RPMI7951 (cell line): ENCODE results near the gene IL31RA. TPM values are rescaled to one million over a fixed set of nuclear protein-coding genes. Genes with fewer than 3 reads are reported as not detected.
A peak's percentile ranks its signal among the peaks of the same experiment; 100 is the strongest.

Experiments
- DNase-seq: peaks from one replicate; pipeline ENCODE4 v3.0.0-alpha.2; 2012; ENCODE audit warnings: low read depth
- total RNA-seq: library from RNA; depleted of rRNA; stranded (reverse); fragments of >200 nt; shearing (Covaris generic); gene quantifications from 2 replicates; pipeline ENCODE4 v1.2.3, GENCODE V29; 2014

The IL31RA gene
- total RNA-seq, 1 experiment from 2014 or later = 0.24 TPM

DNA sequence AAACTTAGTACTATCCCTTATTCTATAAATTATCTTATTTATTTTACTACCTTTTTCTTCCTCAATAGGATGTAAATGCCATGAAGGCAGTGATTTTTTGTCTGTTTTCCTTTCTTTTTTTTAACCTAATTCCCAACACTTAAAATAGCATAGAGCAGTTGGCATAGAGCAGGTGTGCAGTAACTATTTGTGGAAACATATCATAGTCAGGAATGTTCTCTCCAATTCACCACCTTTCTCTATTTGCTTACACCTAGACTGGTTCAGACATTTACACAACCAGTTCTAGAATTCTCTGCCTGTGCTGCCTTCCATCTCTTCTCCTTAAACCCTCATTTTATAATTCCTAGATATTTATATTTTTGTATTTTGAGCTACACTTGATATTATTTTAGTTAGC lies 49.6 kb downstream of the IL31RA start:
- no peak for DNase-seq

DNA sequence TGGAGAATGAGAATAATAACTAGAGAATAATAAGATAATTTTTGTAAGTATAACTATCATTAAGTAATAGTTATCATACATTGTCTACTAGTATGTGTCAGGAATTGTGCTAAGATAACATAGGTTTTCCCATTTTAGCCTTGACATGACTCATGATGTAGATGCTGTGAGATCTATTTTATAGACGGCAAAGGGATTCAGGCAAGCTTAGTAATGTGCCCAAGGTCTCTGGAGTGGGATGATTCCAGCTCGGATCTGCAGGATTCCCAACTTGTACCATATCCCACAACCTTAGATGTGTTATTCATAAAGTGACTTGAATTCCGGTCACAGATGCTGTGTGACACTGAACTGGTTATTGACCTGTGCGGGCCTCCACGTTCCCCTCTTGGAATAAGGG lies 51.5 kb downstream of the IL31RA start:
- DNase-seq = peak; percentile 28

GRCh38 chr5:55903121-55903701 lies 52.1 kb downstream of the IL31RA start:
- DNase-seq = peak; percentile 76

- DNase-seq = no peak
Measured at GRCh38 chr5:55904152-55904551, 53.0 kb downstream of the IL31RA start.

DNA sequence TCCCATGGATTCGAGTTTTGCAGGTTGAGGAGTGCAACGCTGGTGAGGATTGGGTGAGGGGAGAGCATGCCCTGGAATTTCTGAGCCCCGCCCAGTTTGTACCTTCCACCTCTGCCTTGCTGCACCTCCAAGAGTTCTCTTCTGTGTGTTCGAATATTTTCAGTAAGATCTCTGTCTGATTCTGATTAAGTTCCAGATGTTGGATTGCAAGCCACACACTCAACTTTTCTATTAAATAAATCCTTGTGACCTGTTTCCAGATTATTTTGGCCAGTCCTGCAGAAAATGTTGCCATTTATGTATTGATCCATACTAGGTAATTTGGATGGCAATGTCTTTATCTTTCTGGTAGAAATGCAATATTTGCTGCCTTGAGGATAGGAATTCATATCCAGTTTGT lies 54.1 kb downstream of the IL31RA start:
- no peak for DNase-seq

- no peak for DNase-seq
Measured at GRCh38 chr5:55907927-55908326, 56.8 kb downstream of the IL31RA start.

GRCh38 chr5:55908804-55909203 lies 57.6 kb downstream of the IL31RA start:
- no peak for DNase-seq

GRCh38 chr5:55911784-55912653 lies 60.9 kb downstream of the IL31RA start:
- no peak for DNase-seq

DNA sequence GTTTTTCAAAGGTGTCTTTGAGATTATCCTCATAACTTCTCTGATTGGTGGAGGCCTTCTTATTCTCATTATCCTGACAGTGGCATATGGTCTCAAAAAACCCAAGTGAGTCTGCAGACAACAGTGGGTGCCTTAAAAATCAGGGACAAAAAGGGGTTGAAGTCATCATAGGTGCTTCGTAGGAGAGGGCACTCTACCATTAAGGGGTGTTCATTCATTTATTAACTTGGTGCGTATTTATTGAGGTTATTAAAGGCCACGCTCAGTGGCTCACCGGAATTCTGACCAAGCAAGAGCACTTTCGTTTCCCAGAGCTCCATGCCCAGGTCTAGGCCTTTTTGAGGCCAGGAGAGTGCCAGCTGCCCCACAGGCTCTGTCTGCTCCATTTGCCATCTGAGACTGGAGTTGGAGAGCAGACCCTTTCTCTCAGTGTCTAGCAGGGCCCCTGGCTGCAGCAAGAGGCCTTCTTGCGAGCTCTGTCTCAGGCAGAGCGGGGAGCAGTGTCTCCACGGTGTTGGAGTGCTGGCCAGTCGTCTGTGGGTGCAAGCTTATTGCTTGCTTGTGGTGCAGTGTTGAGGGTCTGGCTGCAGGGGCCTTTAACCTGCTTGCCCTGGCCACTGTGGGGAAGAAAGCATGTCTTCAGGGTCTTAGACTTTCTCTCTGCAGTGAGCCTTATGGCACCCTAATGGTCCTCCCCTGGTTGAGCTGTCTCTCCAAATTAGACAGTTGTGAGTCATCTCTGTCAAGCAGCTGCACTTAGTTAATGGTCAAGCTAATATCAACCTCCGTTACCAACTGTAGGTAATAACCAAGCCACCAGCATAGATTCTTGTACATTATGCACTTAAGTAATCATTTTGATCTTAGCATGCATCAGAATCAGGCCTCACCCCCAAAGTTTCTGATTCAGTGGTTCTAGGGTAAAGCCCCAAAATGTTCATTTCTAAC lies 62.6 kb downstream of the IL31RA start:
- DNase-seq = no peak

DNA sequence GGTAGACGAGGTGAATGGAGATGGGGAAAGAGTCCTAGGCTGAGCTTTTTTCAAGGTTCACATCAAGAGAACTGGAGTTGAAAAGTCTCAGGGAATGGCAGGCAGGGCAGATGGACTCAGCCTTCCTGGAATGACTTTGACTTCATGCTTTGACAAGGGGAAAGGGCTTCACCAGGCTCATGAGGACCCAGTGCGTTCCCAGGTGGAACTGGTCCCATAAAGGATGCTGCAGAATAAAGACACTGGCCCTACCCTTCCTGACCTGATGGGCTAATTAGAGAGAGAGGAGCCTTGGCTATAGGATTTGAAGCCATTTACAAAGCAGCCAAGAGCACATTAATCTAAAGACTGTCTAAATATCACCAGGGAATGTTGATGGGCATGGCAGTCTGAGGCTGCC lies 63.8 kb downstream of the IL31RA start:
- DNase-seq = no peak

DNA sequence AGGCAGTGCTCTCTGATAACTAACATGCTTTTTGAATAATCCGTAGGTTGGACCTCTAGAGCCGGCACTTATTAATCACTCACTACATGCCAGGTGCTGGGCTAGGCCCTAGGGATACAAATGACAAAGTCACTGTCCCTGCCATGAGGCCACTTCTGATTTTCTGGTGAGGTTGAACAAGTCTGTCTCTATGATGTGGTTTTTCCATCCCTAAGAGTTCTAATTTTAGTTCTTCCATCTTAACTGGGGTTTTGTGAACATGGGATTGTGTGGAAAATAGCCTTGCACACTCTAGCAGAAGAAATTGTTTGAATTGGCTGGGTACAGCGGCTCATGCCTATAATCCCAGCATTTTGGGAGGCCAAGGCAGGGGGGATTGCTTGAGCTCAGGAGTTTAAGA lies 64.6 kb downstream of the IL31RA start:
- DNase-seq = no peak

- no peak for DNase-seq
Measured at GRCh38 chr5:55916986-55917385, 65.8 kb downstream of the IL31RA start.

DNA sequence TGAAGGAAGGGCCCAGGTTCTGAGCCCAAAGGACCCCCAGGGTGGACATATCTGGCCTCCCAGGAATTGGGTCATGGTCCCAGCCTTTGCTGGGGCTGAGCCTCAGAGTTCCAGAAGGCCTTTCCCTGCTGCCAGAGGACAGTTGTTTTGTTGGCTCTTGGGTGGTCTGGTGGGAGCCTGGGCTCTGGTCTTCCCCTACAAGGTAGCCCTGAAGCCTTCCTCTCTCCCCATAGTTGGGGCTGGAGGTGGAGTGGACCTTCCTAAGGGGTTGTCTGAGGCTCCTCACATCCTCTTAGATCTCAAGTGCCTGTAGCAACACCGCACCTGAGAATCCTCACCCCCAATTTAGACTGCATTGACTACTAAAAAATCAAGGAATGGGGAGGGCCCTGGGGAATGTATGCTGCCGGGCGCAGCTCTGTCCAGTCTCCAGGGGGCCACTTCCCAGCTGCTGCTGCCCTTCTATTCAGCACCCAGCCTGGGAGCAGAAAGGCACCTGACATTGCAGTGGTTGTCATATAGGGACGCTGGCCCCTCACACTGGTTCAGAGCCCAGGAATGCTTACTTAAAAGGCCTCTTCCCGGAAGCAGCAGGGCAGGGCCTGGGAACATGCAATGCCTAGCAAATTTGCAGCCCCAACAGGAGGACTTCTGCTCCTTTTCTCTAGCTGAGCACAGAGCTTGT lies 66.4 kb downstream of the IL31RA start:
- DNase-seq = no peak

- DNase-seq = no peak
Measured at GRCh38 chr5:55918087-55919035, 67.2 kb downstream of the IL31RA start.

DNA sequence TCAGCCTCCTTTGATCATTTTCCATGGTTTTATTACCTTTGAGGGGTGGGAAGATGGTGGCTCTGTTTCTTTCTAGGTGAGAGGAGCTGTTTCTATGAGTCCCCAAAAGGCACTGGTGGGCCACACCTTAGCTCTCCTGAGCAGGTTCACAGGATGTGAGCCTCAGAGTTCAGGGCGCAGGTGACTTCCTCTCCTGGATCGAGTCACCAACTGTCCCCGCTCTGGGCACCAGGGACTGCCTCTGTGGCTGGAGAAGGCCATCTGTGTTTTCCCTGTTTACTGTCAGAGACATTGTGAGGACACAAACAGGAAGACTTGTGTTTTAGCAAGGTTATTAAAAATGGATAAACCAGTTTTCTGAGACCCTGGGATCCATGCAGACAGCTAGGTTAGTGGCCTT lies 68.5 kb downstream of the IL31RA start:
- no peak for DNase-seq

DNA sequence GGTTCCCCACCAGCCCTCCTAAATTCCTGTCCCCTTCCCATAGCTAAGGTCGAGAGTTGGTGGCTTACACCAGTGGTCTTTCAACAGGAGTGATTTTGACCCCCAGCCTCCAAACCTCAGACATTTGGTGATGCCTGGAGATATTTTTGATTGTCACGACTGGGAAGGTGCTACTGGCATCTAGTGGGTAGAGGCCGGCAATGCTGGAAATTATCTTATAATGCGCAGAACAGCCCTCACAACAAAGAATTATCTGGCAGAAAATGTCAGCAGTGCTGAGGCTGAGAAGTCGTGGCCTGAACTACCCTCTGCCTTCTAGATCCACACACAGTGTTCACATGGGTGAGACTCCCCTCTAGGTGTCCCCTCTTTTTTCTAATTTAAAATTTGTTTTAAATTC lies 69.6 kb downstream of the IL31RA start:
- DNase-seq = no peak

DNA sequence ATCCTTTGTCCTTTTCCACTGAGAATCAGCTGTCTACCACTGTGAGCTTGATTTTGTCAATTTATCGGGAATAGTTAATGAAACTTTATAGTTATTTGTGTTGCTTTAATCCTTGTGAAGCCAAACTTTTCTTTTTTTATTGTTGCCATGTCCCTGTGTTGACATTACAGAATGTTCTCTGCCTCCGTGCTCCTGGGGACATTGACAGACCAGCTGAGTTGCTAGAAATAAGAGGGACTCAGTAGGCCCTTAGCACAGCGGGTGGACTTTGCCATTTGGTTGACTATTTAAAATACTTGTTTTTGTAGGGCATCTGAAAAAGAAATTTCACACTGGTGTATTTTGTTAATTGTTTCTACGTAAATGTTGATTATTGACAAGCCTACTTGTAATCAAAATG lies 70.5 kb downstream of the IL31RA start:
- DNase-seq = no peak

- DNase-seq = peak; percentile 29
Measured at GRCh38 chr5:55923177-55923771, 72.1 kb downstream of the IL31RA start.

DNA sequence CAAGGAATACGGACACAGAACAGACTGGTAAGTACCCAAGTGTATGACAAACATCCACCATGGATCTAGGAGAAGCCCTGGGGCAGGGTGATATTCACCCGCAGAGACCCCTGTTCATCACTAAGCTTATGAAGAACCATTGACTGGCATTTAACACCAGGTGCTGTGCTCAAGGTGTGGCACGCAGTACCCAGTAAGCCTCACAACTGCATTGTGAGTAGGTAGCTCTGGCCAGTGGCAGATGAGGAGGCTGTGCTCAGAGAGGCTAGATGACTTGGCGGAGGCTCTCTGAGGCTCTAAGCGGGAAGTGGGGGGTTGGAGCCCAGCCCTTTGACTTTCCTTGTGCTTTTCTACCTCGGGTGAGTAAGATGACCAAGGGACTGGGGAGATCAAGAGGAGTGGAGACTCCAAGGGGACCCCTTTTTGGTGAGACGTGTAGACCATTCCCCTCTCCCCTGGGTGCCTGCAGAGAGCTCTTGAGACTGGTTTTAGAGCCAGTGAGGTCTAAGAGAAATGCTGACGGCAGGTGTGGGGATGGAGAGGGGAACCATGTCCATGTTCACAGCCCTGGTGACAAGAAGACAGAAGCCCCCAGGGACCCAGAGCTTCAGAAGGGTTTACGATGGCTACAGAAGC lies 72.8 kb downstream of the IL31RA start:
- DNase-seq = no peak

- DNase-seq = no peak
Measured at GRCh38 chr5:55924744-55925143, 73.6 kb downstream of the IL31RA start.
